ENCODE measurements around the gene EHBP1. TPM values are rescaled to one million over a fixed set of nuclear protein-coding genes. Genes with fewer than 3 reads are reported as not detected.

Gene EHBP1
- total RNA-seq, 1 experiment from 2014 or later: 32.1 TPM

DNA sequence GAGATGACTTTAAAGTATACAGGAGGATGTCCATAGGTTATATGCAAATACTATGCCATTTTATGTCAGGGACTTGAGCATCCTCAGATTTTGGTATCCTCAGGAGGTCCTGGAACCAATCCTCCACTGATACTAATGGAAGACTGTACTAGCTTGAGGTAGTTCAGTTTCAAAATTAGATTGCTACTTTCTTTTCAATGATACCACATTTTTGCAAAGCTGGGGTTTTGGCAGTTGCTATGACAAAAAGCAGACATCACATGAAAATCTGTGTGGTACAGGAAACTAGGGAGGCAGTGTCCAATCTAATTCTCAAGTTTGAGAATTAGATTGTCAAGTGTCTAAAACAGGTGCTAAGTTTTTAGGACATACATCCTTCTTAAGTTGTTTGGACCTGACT lies 14.2 kb downstream of the EHBP1 start:
- intact Hi-C loops (cut with micrococcal nuclease; ENCODE audit: unreplicated experiment): no loop called here
- Histone ChIP-seq H3K27ac (ENCODE audit: low read depth, low read length, poor library complexity, severe bottlenecking) (no peak overlapping the region), H3K4me1 (ENCODE audit: insufficient read depth, low read length, poor library complexity, severe bottlenecking) (no peaks in the 10 kb centered on the region), H3K9me3 (ENCODE audit: low read depth, low read length, poor library complexity, severe bottlenecking) (peaks cover 4% of the 10 kb centered on the region), H3K27me3 (replicated peaks; ENCODE audit: insufficient read depth, low read depth, low read length, poor library complexity) (no peaks in the 10 kb centered on the region), H3K4me3 (ENCODE audit: low read depth, low read length, poor library complexity, severe bottlenecking) (no peak overlapping the region), H3K36me3 (ENCODE audit: insufficient read depth, low read length, poor library complexity, severe bottlenecking) (no peaks in the 10 kb centered on the region)
- no peak for DNase-seq (ENCODE audit: low spot score)
- ChIA-PET CTCF (no interaction called here), POLR2A (ENCODE audit: low non-redundant PET) (no interaction called here)
- BruUV-seq (replicated peaks): no TSS peak
- TF ChIP-seq EZH2 (IDR thresholded peaks at IDR 0.05; ENCODE audit: borderline replicate concordance, low read depth, low read length, poor library complexity, severe bottlenecking): no peak
- TF ChIP-seq, protein P1, sequence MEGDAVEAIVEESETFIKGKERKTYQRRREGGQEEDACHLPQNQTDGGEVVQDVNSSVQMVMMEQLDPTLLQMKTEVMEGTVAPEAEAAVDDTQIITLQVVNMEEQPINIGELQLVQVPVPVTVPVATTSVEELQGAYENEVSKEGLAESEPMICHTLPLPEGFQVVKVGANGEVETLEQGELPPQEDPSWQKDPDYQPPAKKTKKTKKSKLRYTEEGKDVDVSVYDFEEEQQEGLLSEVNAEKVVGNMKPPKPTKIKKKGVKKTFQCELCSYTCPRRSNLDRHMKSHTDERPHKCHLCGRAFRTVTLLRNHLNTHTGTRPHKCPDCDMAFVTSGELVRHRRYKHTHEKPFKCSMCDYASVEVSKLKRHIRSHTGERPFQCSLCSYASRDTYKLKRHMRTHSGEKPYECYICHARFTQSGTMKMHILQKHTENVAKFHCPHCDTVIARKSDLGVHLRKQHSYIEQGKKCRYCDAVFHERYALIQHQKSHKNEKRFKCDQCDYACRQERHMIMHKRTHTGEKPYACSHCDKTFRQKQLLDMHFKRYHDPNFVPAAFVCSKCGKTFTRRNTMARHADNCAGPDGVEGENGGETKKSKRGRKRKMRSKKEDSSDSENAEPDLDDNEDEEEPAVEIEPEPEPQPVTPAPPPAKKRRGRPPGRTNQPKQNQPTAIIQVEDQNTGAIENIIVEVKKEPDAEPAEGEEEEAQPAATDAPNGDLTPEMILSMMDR (conservative IDR thresholded peaks at IDR 0.05; ENCODE audit: low read depth, low read length): no peak

DNA sequence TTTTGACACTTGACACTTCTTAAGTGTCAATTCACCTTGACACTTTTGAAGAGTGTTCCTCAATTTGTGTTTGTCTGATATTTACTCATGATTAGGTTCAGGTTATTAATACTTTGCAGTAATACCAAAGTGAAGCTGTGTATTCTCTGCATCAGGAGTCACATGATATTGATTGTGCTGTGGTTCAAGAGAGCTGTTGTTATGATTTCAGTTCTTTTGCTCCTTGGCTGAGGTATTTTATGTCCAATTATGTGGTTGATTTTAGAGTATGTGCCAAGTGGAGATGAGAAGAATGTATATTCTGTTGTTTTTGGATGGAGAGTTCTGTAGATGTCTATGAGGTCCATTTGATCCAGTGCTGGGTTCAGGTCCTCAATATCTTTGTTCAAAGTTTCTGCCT lies 17.2 kb downstream of the EHBP1 start:
- H3K27me3 ChIP-seq (replicated peaks; ENCODE audit: insufficient read depth, low read depth, low read length, poor library complexity): no peaks in the 10 kb centered on the region
- ChIA-PET CTCF (no interaction called here), POLR2A (ENCODE audit: low non-redundant PET) (no interaction called here)
- H3K4me3 ChIP-seq (ENCODE audit: low read depth, low read length, poor library complexity, severe bottlenecking): no peak overlapping the region
- TF ChIP-seq EZH2 (IDR thresholded peaks at IDR 0.05; ENCODE audit: borderline replicate concordance, low read depth, low read length, poor library complexity, severe bottlenecking): no peak
- TF ChIP-seq, protein P1 (conservative IDR thresholded peaks at IDR 0.05; ENCODE audit: low read depth, low read length): no peak
- H3K4me1 ChIP-seq (ENCODE audit: insufficient read depth, low read length, poor library complexity, severe bottlenecking): no peaks in the 10 kb centered on the region
- peaks cover 4% of the 10 kb centered on the region for H3K9me3 ChIP-seq (ENCODE audit: low read depth, low read length, poor library complexity, severe bottlenecking)
- BruUV-seq (replicated peaks): no TSS peak
- intact Hi-C loops (cut with micrococcal nuclease; ENCODE audit: unreplicated experiment): no loop called here
- no peak overlapping the region for H3K27ac ChIP-seq (ENCODE audit: low read depth, low read length, poor library complexity, severe bottlenecking)
- no peaks in the 10 kb centered on the region for H3K36me3 ChIP-seq (ENCODE audit: insufficient read depth, low read length, poor library complexity, severe bottlenecking)
- no peak for DNase-seq (ENCODE audit: low spot score)

- H3K4me3 ChIP-seq (ENCODE audit: low read depth, low read length, poor library complexity, severe bottlenecking): no peak overlapping the region
- no peak for DNase-seq (ENCODE audit: low spot score)
- no peaks in the 10 kb centered on the region for H3K36me3 ChIP-seq (ENCODE audit: insufficient read depth, low read length, poor library complexity, severe bottlenecking)
- H3K27me3 ChIP-seq (replicated peaks; ENCODE audit: insufficient read depth, low read depth, low read length, poor library complexity): no peaks in the 10 kb centered on the region
- CTCF ChIA-PET: no interaction called here
- H3K4me1 ChIP-seq (ENCODE audit: insufficient read depth, low read length, poor library complexity, severe bottlenecking): no peaks in the 10 kb centered on the region
- no peak overlapping the region for H3K27ac ChIP-seq (ENCODE audit: low read depth, low read length, poor library complexity, severe bottlenecking)
- H3K9me3 ChIP-seq (ENCODE audit: low read depth, low read length, poor library complexity, severe bottlenecking): peaks cover 4% of the 10 kb centered on the region
- POLR2A ChIA-PET (ENCODE audit: low non-redundant PET): no interaction called here
- BruUV-seq (replicated peaks): no TSS peak
- intact Hi-C loops (cut with micrococcal nuclease; ENCODE audit: unreplicated experiment): no loop called here
- TF ChIP-seq, protein P1 (conservative IDR thresholded peaks at IDR 0.05; ENCODE audit: low read depth, low read length): no peak
- no peak for TF ChIP-seq EZH2 (IDR thresholded peaks at IDR 0.05; ENCODE audit: borderline replicate concordance, low read depth, low read length, poor library complexity, severe bottlenecking)
Observed at GRCh38 chr2:62723253-62723652, 17.7 kb downstream of the EHBP1 start.
